Natural killer cell (primary cell): ENCODE measurements around the gene PGAM1. TPM values are rescaled to one million over a fixed set of nuclear protein-coding genes. Genes with fewer than 3 reads are reported as not detected.
A peak's percentile ranks its signal among the peaks of the same experiment; 100 is the strongest.

Source experiments
- ATAC-seq, 3 donors: fragments of 150-1000 bp in 2 of 3; fragments of 200-7000 bp in 1 of 3; cut with Tn5 transposase; 1 replicate in 1 of 3; 2 replicates in 2 of 3; pipeline ENCODE4 v1.10.0; 2021; ENCODE audit warnings: mild to moderate bottlenecking in 2 of 3, moderate library complexity in 2 of 3
- DNase-seq, 2 donors: peaks; one replicate each; pipeline versions ENCODE4 v3.0.0 to v3.0.0-alpha.2; 2013 to 2021; ENCODE audit warnings: mixed read lengths in 1 of 2
- H3K27ac ChIP-seq: one replicate; pipeline ENCODE4 v1.5.1; 2013; ENCODE audit warnings: mild to moderate bottlenecking, low read length
- H3K27me3 ChIP-seq: one replicate; pipeline ENCODE4 v1.6.1; 2013; ENCODE audit warnings: low read length; ENCODE audit not compliant: control insufficient read depth, insufficient read depth
- H3K36me3 ChIP-seq: one replicate; pipeline ENCODE4 v1.6.1; 2013; ENCODE audit warnings: low read length; ENCODE audit not compliant: control insufficient read depth, insufficient read depth
- H3K4me1 ChIP-seq: one replicate; pipeline ENCODE4 v1.6.1; 2013; ENCODE audit warnings: low read length; ENCODE audit not compliant: control insufficient read depth, insufficient read depth
- H3K4me3 ChIP-seq: one replicate; pipeline ENCODE4 v1.5.1; 2013; ENCODE audit warnings: low read length
- H3K9me3 ChIP-seq: one replicate; pipeline ENCODE4 v1.6.1; 2013; ENCODE audit warnings: low read length; ENCODE audit not compliant: control insufficient read depth, insufficient read depth
- H3K27ac Mint-ChIP-seq, 2 donors: one replicate each; pipeline ENCODE4 v1.8.0; 2022; ENCODE audit warnings: mild to moderate bottlenecking in 2 of 2, mixed read lengths in 2 of 2, moderate library complexity in 1 of 2
- H3K27me3 Mint-ChIP-seq, 2 donors: one replicate each; pipeline ENCODE4 v1.8.0; 2022; ENCODE audit warnings: low read depth in 2 of 2, mixed read lengths in 2 of 2
- H3K36me3 Mint-ChIP-seq: one replicate; pipeline ENCODE4 v1.8.0; 2022; ENCODE audit warnings: mixed read lengths
- H3K4me1 Mint-ChIP-seq, 2 donors: one replicate each; pipeline ENCODE4 v1.8.0; 2022; ENCODE audit warnings: mixed read lengths in 2 of 2
- H3K4me3 Mint-ChIP-seq: one replicate; pipeline ENCODE4 v1.8.0; 2022; ENCODE audit warnings: mild to moderate bottlenecking, moderate library complexity, mixed read lengths
- H3K9me3 Mint-ChIP-seq, 2 donors: one replicate each; pipeline ENCODE4 v1.8.0; 2022; ENCODE audit warnings: mixed read lengths in 2 of 2
- WGBS: methylation state at CpG from one replicate; pipeline ENCODE4 v1.1.7; 2013; ENCODE audit warnings: missing lambda C conversion rate; ENCODE audit not compliant: insufficient coverage; 5-methylcytosine and 5-hydroxymethylcytosine counted together
- intact Hi-C: fragments of 100-400 bp; cut with micrococcal nuclease; formaldehyde crosslinking; loops from one replicate; pipeline ENCODE4 v1.14.2; 2022
- total RNA-seq, 4 donors: library from RNA; stranded (reverse); fragments of 120-200 nt in 1 of 4; gene quantifications; one replicate each; pipeline versions ENCODE4 v1.2.3 to v1.2.4, GENCODE V29; 2013 to 2022
- TF ChIP-seq, protein P1 (sequence below): fragments of 200-600 bp; IDR thresholded peaks from one replicate; pipeline ENCODE4 v1.8.0; 2022; ENCODE audit warnings: antibody characterized with exemption

Gene PGAM1
- total RNA-seq, 3 donors from 2014 or later (not counting 1 experiment from before 2014, with no cell fraction given), result 92.6 to 104 (median 96.0) TPM

DNA sequence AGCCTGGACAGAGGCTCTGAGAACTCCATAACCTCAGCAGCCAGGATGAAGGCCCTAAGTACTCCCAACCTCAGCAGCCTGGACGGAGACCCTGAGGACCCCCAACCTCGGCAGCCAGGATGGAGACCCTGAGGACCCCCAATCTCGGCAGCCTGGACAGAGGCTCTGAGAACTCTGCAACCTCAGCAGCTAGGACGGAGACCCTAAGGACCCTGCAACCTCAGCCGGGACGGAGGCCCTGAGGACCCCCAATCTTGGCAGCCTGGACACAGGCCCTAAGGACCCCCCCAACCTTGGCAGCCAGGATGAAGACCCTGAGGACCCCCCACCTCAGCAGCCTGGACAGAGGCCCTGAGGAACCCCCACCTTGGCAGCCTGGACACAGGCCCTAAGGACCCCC lies 41.4 kb upstream of the PGAM1 start:
- Histone ChIP-seq H3K27me3 (no peaks in the 10 kb centered on the region), H3K4me1 (no peaks in the 10 kb centered on the region), H3K9me3 (no peaks in the 10 kb centered on the region), H3K27ac (no peak overlapping the region), H3K4me3 (no peak overlapping the region), H3K36me3 (peaks cover 22% of the 10 kb centered on the region)
- Mint-ChIP-seq H3K36me3 (no peaks in the 10 kb centered on the region), H3K4me3 (no peak overlapping the region), H3K4me1 (no peaks in the 10 kb centered on the region), H3K27ac (no peak overlapping the region), H3K27me3 (no peaks in the 10 kb centered on the region), H3K9me3 (no peaks in the 10 kb centered on the region)
- 93% methylated on average over 6 of the region's 6 CpGs for WGBS
- ATAC-seq, result no peak
- intact Hi-C loops, result no loop called here
- no peak for DNase-seq
- TF ChIP-seq, protein P1, sequence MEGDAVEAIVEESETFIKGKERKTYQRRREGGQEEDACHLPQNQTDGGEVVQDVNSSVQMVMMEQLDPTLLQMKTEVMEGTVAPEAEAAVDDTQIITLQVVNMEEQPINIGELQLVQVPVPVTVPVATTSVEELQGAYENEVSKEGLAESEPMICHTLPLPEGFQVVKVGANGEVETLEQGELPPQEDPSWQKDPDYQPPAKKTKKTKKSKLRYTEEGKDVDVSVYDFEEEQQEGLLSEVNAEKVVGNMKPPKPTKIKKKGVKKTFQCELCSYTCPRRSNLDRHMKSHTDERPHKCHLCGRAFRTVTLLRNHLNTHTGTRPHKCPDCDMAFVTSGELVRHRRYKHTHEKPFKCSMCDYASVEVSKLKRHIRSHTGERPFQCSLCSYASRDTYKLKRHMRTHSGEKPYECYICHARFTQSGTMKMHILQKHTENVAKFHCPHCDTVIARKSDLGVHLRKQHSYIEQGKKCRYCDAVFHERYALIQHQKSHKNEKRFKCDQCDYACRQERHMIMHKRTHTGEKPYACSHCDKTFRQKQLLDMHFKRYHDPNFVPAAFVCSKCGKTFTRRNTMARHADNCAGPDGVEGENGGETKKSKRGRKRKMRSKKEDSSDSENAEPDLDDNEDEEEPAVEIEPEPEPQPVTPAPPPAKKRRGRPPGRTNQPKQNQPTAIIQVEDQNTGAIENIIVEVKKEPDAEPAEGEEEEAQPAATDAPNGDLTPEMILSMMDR, result no peak

DNA sequence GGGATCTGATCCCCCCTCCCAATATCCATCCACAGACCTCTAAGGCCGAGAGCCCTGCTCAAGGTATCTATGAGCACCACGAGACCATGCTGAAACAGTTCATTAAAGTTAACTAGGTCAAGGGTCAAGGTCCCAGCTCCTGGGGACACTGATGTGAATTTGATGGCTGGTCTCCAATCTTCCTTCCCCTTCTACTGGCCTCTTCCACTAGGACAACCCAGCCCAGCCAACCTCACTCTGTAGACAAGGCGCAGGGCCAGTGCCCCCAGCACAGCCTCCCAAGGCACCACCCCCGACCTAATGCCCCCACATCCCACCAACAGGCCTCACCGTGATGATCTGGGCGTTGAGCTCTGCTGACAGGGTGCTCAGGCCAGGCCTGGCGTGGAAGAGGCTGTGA lies 40.4 kb upstream of the PGAM1 start:
- H3K27me3 Mint-ChIP-seq, result no peaks in the 10 kb centered on the region
- no peak overlapping the region for H3K27ac Mint-ChIP-seq
- H3K4me3 Mint-ChIP-seq, result no peak overlapping the region
- no peaks in the 10 kb centered on the region for H3K4me1 Mint-ChIP-seq
- Histone ChIP-seq H3K36me3 (peaks cover 24% of the 10 kb centered on the region), H3K27ac (no peak overlapping the region), H3K4me1 (no peaks in the 10 kb centered on the region), H3K9me3 (no peaks in the 10 kb centered on the region), H3K27me3 (no peaks in the 10 kb centered on the region), H3K4me3 (no peak overlapping the region)
- WGBS, result 98% methylated on average over 7 of the region's 7 CpGs
- TF ChIP-seq, protein P1, result no peak
- DNase-seq, result no peak
- no peaks in the 10 kb centered on the region for H3K36me3 Mint-ChIP-seq
- intact Hi-C loops, result no loop called here
- H3K9me3 Mint-ChIP-seq, result no peaks in the 10 kb centered on the region
- ATAC-seq, result no peak

DNA sequence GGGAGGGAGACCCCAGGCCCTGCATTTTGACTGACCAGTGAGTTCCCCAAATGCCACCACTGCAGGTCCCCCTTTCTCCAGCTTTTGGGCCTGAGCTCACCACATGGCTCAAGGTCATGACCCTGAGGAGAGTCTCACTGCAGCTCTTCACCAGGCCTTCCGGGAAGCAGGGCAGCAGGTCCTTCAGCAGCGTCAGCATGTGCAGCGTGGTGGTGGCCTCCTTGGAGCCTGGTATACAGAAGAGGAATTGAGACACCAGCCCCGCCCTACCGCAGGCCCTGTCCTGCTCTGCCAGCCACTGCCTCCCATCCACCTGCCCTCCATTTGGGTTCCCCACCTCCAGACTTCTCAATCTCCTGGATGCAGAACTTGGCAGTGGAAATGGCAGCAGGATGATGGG lies 37.8 kb upstream of the PGAM1 start:
- 92% methylated on average over 5 of the region's 5 CpGs for WGBS
- no peak overlapping the region for H3K27ac ChIP-seq
- H3K4me1 ChIP-seq, result no peaks in the 10 kb centered on the region
- ATAC-seq (peak in 1 of 3 donors; percentile 21), DNase-seq (no peak)
- H3K9me3 ChIP-seq, result no peaks in the 10 kb centered on the region
- no peaks in the 10 kb centered on the region for H3K27me3 Mint-ChIP-seq
- H3K36me3 Mint-ChIP-seq, result no peaks in the 10 kb centered on the region
- no peaks in the 10 kb centered on the region for H3K27me3 ChIP-seq
- TF ChIP-seq, protein P1, result no peak
- intact Hi-C loops, result no loop called here
- H3K27ac Mint-ChIP-seq, result no peak overlapping the region
- H3K4me1 Mint-ChIP-seq, result no peaks in the 10 kb centered on the region
- no peaks in the 10 kb centered on the region for H3K9me3 Mint-ChIP-seq
- no peak overlapping the region for H3K4me3 ChIP-seq
- H3K4me3 Mint-ChIP-seq, result no peak overlapping the region
- peaks cover 25% of the 10 kb centered on the region for H3K36me3 ChIP-seq

GRCh38 chr10:97390091-97390490 lies 35.9 kb upstream of the PGAM1 start:
- Histone ChIP-seq H3K4me3 (no peak overlapping the region), H3K4me1 (no peaks in the 10 kb centered on the region), H3K27ac (no peak overlapping the region), H3K36me3 (peaks cover 30% of the 10 kb centered on the region), H3K9me3 (no peaks in the 10 kb centered on the region), H3K27me3 (no peaks in the 10 kb centered on the region)
- no peak overlapping the region for H3K4me3 Mint-ChIP-seq
- no peaks in the 10 kb centered on the region for H3K9me3 Mint-ChIP-seq
- TF ChIP-seq, protein P1, result no peak
- H3K27me3 Mint-ChIP-seq, result no peaks in the 10 kb centered on the region
- DNase-seq, result no peak
- no peak overlapping the region for H3K27ac Mint-ChIP-seq
- intact Hi-C loops, result no loop called here
- 95% methylated on average over 5 of the region's 5 CpGs for WGBS
- H3K4me1 Mint-ChIP-seq, result no peaks in the 10 kb centered on the region
- peak in 1 of 3 donors; percentile 39 for ATAC-seq
- no peaks in the 10 kb centered on the region for H3K36me3 Mint-ChIP-seq
